ENCODE results near the gene MAN2A2. TPM values are rescaled to one million over a fixed set of nuclear protein-coding genes. Genes with fewer than 3 reads are reported as not detected.

MAN2A2 gene
- total RNA-seq, 4 donors from 2014 or later, result 46.6 to 104 (median 48.2) TPM

GRCh38 chr15:90942354-90943120, 39.4 kb downstream of the MAN2A2 start:
- TF ChIP-seq CTCF (IDR thresholded peaks at IDR 0.05; ENCODE audit: low read depth), result no peak

- TF ChIP-seq CTCF (IDR thresholded peaks at IDR 0.05; ENCODE audit: low read depth), result no peak
These were observed 42.0 kb downstream of the MAN2A2 start for GRCh38 chr15:90945091-90945490.

- no peak for TF ChIP-seq CTCF (IDR thresholded peaks at IDR 0.05; ENCODE audit: low read depth)
These were observed 43.4 kb downstream of the MAN2A2 start for GRCh38 chr15:90946538-90946937.

- no peak for TF ChIP-seq CTCF (IDR thresholded peaks at IDR 0.05; ENCODE audit: low read depth)
These were observed 44.0 kb downstream of the MAN2A2 start for GRCh38 chr15:90946941-90947576.

GRCh38 chr15:90947577-90948357, 44.7 kb downstream of the MAN2A2 start:
- TF ChIP-seq CTCF (IDR thresholded peaks at IDR 0.05; ENCODE audit: low read depth), result no peak

- no peak for TF ChIP-seq CTCF (IDR thresholded peaks at IDR 0.05; ENCODE audit: low read depth)
These were observed 45.4 kb downstream of the MAN2A2 start for GRCh38 chr15:90948506-90948905.
